GM19035 (cell line): ENCODE data around the gene ZNF134.

Source experiments
- ATAC-seq: cut with Tn5 transposase; IDR thresholded peaks from one replicate; pipeline ENCODE4 v1.9.1; 2021; ENCODE audit not compliant: unreplicated experiment

ZNF134 gene

DNA sequence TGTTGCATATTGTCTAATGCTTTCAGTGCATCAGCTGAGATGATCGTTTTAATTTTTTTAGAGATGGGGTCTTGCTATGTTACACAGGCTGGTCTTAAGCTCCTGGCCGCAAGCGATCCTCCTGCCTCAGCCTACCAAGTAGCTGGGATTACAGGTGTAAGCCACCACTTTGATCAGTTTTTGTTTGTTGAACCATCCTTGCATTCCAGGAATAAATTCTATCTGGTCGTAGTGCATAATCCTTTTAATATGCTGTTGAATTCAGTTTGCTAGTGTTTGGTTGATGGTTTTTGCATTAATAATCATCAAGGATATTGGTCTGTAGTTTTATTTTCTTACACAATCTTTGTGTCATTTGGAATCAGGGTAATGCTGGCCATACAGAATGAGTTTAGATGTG is 23.3 kb downstream of the ZNF134 start:
- ATAC-seq: no peak

DNA sequence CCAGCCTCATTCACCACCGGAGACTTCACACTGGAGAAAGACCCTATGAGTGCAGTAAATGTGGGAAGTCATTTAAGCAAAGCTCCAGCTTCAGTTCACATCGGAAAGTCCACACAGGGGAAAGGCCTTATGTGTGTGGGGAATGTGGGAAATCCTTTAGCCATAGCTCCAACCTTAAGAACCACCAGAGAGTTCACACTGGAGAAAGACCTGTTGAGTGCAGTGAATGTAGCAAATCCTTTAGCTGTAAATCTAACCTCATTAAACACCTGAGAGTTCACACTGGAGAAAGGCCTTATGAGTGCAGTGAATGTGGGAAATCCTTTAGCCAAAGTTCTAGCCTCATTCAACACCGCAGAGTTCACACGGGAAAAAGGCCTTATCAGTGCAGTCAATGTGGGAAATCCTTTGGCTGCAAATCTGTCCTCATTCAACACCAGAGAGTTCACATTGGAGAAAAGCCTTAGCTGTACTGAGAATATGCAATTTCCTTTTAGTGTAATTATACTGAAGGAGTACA is 27.7 kb downstream of the ZNF134 start:
- ATAC-seq: no peak

DNA sequence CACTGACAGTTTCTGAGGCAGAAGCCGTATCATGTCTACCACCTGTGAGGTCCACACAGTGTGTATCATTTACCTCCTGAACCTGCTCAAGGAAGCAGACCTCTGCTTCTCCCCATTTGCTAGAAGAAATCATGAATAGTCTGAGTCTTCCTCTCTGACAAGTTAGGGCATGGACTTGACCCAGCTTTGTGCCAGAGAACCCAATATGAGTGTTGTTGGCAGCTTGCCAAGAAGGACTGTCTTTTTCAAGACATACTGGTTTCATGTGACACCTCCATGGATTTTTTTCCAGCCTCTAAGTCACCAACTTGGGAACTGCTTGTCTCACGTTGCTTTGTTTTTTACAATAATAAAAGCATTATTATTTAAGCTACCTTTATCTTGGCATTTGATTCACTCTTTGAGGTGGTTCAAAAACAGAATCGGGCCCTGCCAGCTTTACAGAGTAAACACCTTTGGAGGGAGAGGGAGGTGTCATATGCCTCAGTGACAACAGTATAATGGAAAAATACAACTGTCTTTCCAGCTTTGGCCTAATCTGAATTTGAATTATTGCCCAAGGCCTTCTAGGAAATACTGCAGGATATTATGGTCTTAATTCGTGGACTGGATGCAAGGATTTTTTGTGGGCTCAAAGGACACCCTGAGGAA is 28.5 kb downstream of the ZNF134 start:
- no peak for ATAC-seq

DNA sequence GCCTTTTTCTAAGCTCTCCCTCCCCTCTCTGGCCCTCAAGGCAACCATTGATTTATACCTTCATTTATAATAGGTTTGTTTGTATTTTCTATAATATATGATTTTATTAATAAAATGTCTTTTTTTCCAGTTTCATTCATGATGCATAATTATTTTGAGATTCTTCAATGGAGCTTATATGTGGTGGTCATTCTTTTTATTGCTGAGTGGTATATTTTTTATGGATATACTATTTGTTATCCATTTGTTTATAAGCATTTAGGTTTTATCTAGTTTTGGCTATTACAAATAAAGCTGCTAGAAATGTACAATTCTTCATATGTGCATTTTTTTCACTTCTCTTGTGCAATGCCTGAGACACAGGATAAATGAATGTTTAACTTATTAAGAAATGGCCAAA is 29.7 kb downstream of the ZNF134 start:
- ATAC-seq: no peak

DNA sequence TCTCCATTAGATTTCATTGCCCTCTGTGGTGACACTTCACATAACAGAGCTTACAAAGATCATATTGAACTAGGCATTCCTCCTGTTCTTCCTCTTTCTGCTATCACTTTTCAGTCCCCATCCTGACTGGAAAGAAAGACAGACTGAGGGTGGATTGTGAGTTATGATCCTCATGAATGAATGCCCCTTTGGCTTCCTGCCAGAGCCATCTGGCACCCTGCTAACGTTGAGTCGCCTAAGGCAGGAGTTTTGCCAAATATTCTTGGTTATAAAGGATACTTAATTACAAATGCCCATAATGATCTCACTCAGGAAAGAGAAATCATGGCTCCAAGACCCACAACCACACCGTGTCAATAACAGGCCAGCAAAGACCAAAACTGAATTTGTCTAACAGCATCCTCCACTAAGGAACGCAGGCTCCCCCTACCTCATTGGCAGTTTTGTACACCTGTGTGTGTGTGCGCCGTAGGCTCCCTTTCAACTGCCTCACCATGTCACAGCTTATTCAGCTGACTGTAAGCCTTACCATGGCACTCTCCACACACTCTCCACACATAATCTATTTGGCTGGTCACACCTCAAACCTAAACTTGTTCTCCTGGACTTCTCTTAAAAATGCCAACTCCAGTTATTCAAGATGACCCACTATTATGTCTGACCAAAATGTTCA is 34.4 kb downstream of the ZNF134 start:
- ATAC-seq: no peak

DNA sequence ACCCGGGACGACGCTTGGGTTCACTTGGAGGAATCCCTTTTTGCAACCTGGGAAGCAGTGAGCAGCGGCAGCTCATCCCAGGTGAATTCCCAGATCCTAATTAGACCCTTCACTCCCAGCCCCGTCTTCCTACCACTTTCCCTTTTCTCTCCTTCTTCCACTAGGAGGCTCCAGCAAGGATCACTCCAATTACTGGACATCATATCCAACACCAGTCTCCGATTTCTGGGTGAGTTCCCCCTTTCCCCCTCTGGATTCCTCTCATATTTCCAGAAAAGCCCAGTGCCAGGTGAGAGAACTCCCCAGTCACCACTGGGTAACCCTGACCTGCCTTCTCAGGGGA is 37.6 kb downstream of the ZNF134 start:
- no peak for ATAC-seq

DNA sequence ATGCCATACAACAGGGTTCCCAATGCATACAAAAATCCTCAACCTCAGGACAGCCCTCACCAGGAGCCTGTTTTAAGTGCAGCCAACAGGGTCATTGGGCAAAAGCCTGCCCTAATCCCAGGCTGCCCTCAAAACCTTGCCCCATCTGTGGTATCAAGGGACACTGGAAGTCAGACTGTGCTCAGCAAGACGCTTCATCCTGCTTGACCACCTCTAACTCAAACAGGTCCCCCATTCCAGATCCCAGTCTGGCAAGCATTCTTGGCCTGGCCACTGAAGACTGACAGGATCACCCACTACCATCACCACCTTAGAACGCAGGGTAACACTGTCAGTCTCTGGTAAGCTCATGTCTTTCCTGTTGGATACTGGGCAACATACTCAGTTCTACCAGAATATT is 39.6 kb downstream of the ZNF134 start:
- no peak for ATAC-seq

DNA sequence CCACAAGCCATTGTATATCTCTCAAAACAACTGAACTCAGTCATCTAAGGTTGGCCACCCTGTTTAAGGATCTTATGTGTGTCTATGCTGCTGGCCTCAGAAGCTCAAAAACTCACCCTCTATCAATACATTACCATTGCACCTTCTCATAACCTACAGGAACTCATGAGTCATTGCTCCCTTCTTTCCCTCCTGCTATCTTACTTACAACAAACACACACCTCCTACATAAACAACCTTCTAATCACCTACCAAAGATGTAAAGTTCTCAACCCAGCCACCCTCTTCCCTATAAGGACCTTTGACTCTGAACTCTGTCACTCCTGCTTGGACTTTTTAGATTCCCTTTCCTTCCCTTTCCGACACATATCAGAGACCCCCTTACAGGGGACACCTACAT is 41.4 kb downstream of the ZNF134 start:
- ATAC-seq: no peak

DNA sequence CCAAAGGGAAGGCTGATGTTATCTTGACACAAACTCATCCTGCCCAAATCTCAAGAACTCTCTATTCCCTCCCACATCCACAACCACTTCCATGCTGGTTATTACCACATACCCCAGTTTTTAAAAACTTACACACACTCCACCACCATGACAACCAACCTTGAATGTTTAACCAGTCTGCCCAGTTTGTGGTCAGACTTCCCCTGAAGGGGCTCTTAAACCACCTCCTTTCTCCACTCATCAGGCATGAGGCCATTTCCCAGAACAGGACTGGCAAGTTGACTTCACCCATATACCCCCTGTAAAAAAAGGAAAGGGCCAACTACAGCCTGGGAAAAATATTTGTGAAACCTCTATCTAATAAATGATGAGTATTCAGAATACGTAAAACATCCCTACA is 42.3 kb downstream of the ZNF134 start:
- no peak for ATAC-seq

DNA sequence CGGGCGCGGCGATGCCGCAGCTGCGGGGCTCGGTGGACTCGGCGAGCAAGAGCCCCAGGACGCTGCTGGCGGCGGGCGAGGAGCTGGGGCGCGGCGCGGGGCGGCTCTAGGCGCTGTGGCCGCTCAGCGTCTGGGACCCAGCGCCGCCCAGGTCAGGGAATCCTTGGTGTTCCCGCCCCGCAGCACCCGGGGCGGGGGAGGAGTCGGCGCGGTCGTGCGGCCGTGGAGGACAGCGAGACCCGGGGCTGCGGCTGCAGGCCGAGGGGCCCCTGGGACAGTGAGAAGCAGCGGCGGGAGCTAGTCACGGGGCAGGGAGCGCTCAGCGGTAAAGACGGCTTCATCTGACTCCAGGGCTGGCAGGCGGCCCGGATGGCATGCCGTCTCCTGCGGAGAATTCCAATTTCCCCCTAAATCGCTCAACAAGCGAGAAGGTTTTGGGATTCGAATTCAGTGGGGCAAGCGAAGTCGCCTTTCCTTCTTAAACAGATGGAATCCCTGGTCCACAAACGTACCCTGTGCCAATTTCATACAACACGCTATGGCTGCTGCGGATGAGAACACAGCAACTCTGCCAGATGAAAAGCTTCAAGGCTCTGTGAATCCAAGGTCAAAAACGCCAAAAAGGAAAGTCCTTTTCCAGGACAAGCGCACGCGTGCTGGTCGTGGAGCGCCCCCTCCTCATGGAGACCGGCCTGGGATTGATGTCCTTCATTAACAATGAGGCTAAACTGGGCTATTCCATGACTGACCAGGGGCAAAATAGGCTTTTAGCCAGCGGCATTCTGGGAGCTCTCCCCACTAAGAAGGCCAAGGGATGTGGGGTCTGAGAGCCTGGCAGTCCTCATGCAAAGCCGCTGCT is 50.5 kb downstream of the ZNF134 start:
- ATAC-seq: no peak

DNA sequence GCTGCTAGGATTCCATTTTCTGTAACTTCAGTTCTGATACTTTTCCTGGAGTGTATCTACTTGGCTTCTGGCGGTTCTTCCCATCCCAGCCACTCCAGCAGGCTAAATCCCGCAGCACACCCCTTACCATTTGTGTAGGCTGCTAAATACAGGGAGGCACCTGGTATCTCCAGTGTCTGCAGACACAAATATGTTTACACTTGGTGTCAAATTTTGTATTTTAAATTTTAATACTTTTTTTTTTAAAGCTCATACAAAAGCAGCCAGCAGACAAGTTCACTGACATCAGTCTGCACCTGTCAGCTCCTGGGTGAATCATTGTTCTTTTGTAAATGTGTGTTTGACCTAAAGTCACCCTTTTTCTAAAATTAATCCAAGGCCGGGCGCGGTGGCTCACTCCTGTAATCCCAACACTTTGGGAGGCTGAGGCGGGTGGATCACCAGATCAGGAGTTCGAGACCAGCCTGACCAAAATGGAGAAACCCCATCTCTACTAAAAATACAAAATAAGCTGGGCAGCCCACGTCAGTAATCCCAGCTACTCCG is 51.3 kb downstream of the ZNF134 start:
- ATAC-seq: no peak

DNA sequence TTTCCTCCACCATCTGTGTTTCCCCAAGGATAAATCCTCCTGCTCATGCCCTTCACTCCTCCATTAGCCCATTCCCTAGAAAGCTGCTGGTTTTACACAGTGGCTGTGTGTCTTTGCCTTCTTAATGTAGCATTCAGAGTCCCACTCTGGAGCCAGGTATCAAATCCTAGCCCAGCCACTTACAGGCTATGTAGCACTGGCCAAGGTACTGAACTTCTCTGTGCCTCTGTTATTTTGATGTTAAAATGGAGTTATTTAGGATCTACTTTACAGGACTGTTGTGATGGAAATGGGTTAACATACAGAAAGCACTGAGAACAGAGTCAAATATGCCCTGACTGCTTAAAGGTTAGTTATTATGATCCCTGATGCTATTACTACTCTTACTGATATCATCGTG is 53.2 kb downstream of the ZNF134 start:
- ATAC-seq: no peak

DNA sequence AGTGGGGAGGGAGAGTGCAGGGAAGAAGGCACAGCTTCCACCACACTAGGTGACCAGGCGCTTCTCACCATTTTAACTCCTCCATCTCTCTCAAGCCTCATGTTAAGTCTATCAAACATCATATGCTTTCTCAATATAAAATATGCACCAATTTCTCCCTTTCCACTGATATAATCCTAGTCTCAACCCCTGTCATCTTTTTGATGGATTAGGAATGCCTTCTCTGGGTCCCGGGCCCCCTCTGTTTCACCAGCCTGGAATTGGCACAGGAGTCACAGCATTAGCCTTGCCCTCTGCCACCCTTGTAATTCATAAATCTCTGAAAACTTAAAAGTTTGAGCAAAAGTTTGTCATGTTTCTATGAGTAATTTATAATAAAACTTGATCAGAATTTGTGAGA is 54.6 kb downstream of the ZNF134 start, which contains the start of gene ZSCAN4:
Gene ZSCAN4, plus strand, starts transcription at position 301 of the 400 bp plus-strand sequence. CDS start 7,211 bp downstream, outside the sequence.
- no peak for ATAC-seq

DNA sequence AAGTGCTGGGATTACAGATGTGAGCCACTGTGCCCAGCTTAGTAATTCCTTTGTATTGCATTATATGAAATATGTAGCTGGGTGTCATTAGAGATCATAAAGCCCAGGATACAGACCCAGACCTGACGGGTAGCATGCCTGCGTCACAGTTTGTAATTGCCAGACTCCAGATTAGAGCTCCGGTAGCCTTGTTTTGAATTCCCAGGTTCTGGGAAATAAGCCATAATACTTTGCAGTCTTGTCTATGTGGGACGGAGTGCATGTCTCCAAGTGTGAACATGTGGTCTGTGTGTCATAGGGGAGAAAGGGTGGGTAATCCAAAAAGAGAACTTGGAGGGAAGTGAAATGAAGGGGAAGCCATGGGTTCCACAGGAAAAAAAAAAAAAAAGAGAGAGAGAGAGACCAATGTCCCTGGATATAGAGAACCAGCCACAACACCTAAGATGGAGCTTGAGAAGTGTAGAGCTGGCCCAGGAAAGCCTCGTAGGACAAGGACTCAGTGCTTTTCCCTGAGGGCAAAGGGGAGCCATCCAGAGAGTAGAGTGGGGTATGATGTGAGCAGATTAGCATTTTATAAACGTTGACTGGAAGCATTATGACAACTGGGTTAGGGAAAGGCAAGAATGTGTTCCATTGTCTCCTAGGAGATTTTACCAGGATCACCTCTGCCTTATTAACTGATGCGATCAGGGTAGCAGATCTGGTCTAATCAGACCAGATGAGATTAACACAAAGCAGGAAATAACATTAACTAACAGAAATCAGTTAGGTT is 57.3 kb downstream of the ZNF134 start:
- ATAC-seq: no peak

DNA sequence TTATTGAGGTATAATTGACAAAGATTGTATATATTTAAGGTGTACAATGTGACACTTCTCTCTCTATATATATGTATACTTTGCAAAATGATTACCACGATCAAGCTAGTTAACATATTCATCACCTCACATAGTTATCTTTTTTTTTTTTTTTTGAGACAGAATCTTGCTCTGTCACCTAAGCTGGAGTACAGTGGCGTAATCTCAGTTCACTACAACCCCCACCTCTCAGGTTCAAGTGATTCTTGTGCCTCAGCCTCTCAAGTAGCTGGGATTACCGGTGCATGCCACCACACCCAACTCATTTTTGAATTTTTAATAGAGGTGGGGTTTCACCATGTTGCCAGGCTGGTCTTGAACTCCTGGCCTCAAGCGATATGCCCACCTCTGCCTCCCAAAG is 58.4 kb downstream of the ZNF134 start:
- ATAC-seq: no peak
